SK-N-SH (cell line): ENCODE measurements around the gene BTBD9. TPM values are rescaled to one million over a fixed set of nuclear protein-coding genes. Genes with fewer than 3 reads are reported as not detected.

ENCODE experiments used
- CTCF ChIA-PET: fragments of 300-600, 350-600 bp; formaldehyde crosslinking; extraction: SDS; loops from one replicate; lab custom pipeline; 2021; lab: Yijun Ruan, JAX
- POLR2A ChIA-PET: fragments of 350-600 bp; sonication (Branson Sonifier 250); formaldehyde crosslinking; extraction: SDS; loops from one replicate; lab custom pipeline; 2020; ENCODE audit warnings: antibody characterized with exemption, inconsistent platforms; lab: Yijun Ruan, JAX
- DNase-seq: peaks from one replicate; pipeline ENCODE4 v3.0.0; 2012
- H2AFZ ChIP-seq: fragments of 200-600 bp; sonication (generic); 2 replicates; pipeline ENCODE4 v1.8.1; 2016; ENCODE audit warnings: antibody characterized with exemption, mild to moderate bottlenecking, low read depth
- H3F3A ChIP-seq: fragments of 200-600 bp; sonication (generic); replicated peaks from 2 replicates; pipeline ENCODE3; 2016; ENCODE audit warnings: antibody characterized with exemption, mild to moderate bottlenecking; ENCODE audit not compliant: insufficient read depth
- H3K27ac ChIP-seq, 2 experiments: fragments of 200-500 bp in 1 of 2; fragments of 200-600 bp in 1 of 2; sonication (Bioruptor generic) in 1 of 2; sonication (generic), shearing (Covaris generic) in 1 of 2; 2 replicates each; pipeline versions ENCODE4 v1.5.1 to v1.6.1; 2014 to 2016; ENCODE audit warnings: low read depth in 2 of 2, inconsistent platforms in 1 of 2, low read length in 1 of 2, mild to moderate bottlenecking in 1 of 2, mixed read lengths in 1 of 2
- H3K27me3 ChIP-seq: fragments of 200-600 bp; sonication (generic), shearing (Covaris generic); 2 replicates; pipeline ENCODE4 v1.6.1; 2016; ENCODE audit warnings: mixed run types; ENCODE audit not compliant: insufficient read depth
- H3K36me3 ChIP-seq, 2 experiments: fragments of 200-500 bp in 1 of 2; fragments of 200-600 bp in 1 of 2; sonication (Bioruptor generic) in 1 of 2; sonication (generic) in 1 of 2; replicated peaks in 1 of 2; 2 replicates each; pipeline versions ENCODE3 to v1.5.1; 2014 to 2016; ENCODE audit warnings: low read length in 1 of 2, mild to moderate bottlenecking in 1 of 2; ENCODE audit not compliant: insufficient read depth in 2 of 2, control insufficient read depth in 1 of 2
- H3K4me1 ChIP-seq, 2 experiments: fragments of 200-500 bp in 1 of 2; fragments of 200-600 bp in 1 of 2; sonication (Bioruptor generic) in 1 of 2; sonication (generic), shearing (Covaris generic) in 1 of 2; 2 replicates each; pipeline versions ENCODE4 v1.5.1 to v1.6.1; 2014 to 2016; ENCODE audit warnings: low read depth in 1 of 2, low read length in 1 of 2, mixed run types in 1 of 2; ENCODE audit not compliant: insufficient read depth in 2 of 2, control insufficient read depth in 1 of 2
- H3K4me2 ChIP-seq: fragments of 200-600 bp; sonication (generic), shearing (Covaris generic); 2 replicates; pipeline ENCODE4 v1.6.1; 2017; ENCODE audit warnings: mixed run types
- H3K4me3 ChIP-seq, 2 experiments: fragments of 200-500 bp in 1 of 2; fragments of 200-600 bp in 1 of 2; sonication (Bioruptor generic) in 1 of 2; sonication (generic), shearing (Covaris generic) in 1 of 2; 2 replicates each; pipeline versions ENCODE4 v1.5.1 to v1.8.1; 2014 to 2016; ENCODE audit warnings: low read depth in 2 of 2, inconsistent platforms in 1 of 2, low read length in 1 of 2, mild to moderate bottlenecking in 1 of 2, mixed read lengths in 1 of 2, moderate library complexity in 1 of 2
- H3K79me2 ChIP-seq: fragments of 200-600 bp; sonication (generic); 2 replicates; pipeline ENCODE4 v1.8.1; 2017; ENCODE audit warnings: mild to moderate bottlenecking; ENCODE audit not compliant: insufficient read depth
- H3K9ac ChIP-seq: fragments of 200-600 bp; sonication (generic); 2 replicates; pipeline ENCODE4 v1.6.1; 2017; ENCODE audit warnings: mixed run types
- H3K9me2 ChIP-seq: fragments of 200-600 bp; sonication (generic); 2 replicates; pipeline ENCODE4 v1.6.1; 2017; ENCODE audit warnings: mixed run types
- H3K9me3 ChIP-seq: fragments of 200-600 bp; sonication (generic); 2 replicates; pipeline ENCODE4 v1.6.1; 2017; ENCODE audit warnings: mixed run types, mild to moderate bottlenecking, moderate library complexity
- H4K20me1 ChIP-seq: fragments of 200-600 bp; sonication (generic); 2 replicates; pipeline ENCODE4 v1.6.1; 2017; ENCODE audit warnings: mild to moderate bottlenecking, mixed run types; ENCODE audit not compliant: insufficient read depth
- CHD2 ChIP-seq: fragments of 150-350 bp; IDR thresholded peaks from 2 replicates; pipeline ENCODE4 v1.6.1; 2018; ENCODE audit warnings: low read length; ENCODE audit not compliant: partially characterized antibody
- EP300 ChIP-seq, 2 experiments: IDR thresholded peaks; 2 replicates each; pipeline versions ENCODE4 v1.4.0 to v1.6.1; 2012; ENCODE audit warnings: borderline replicate concordance in 1 of 2, low read depth in 1 of 2, low read length in 1 of 2
- FOSL2 ChIP-seq: IDR thresholded peaks from 2 replicates; pipeline ENCODE4 v1.4.0; 2012; ENCODE audit warnings: low read depth, mild to moderate bottlenecking, moderate library complexity, borderline replicate concordance
- FOXJ3 ChIP-seq: sonication (generic); formaldehyde crosslinking; IDR thresholded peaks from 2 replicates; pipeline ENCODE4 v1.5.1; 2020; ENCODE audit warnings: mild to moderate bottlenecking, missing genetic modification reagents
- FOXM1 ChIP-seq: IDR thresholded peaks from 2 replicates; pipeline ENCODE4 v1.4.0; 2012; ENCODE audit warnings: low read depth, mild to moderate bottlenecking
- GATA2 ChIP-seq: sonication (generic); formaldehyde crosslinking; IDR thresholded peaks from 2 replicates; pipeline ENCODE4 v1.5.0; 2020; ENCODE audit warnings: mild to moderate bottlenecking, missing genetic modification reagents
- JUND ChIP-seq: IDR thresholded peaks from 2 replicates; pipeline ENCODE4 v1.4.0; 2012
- NFIC ChIP-seq: IDR thresholded peaks from 2 replicates; pipeline ENCODE4 v1.4.0; 2012; ENCODE audit warnings: borderline replicate concordance
- NRF1 ChIP-seq: IDR thresholded peaks from 2 replicates; pipeline ENCODE4 v1.6.1; 2012; ENCODE audit warnings: low read depth, mild to moderate bottlenecking, low read length
- RCOR1 ChIP-seq: fragments of 150-350 bp; IDR thresholded peaks from 2 replicates; pipeline ENCODE4 v1.6.1; 2017; ENCODE audit warnings: antibody characterized with exemption, low read length
- RXRA ChIP-seq: IDR thresholded peaks from 2 replicates; pipeline ENCODE4 v1.4.0; 2012; ENCODE audit warnings: low read depth, mild to moderate bottlenecking, borderline replicate concordance
- SMC3 ChIP-seq: IDR thresholded peaks from 2 replicates; pipeline ENCODE4 v1.6.1; 2012; ENCODE audit warnings: low read depth, low read length, improper control_type of control experiment
- TCF12 ChIP-seq: IDR thresholded peaks from 2 replicates; pipeline ENCODE4 v1.4.0; 2012
- TEAD4 ChIP-seq: IDR thresholded peaks from 2 replicates; pipeline ENCODE4 v1.4.0; 2012; ENCODE audit warnings: mild to moderate bottlenecking, borderline replicate concordance; ENCODE audit not compliant: insufficient read depth
- WGBS: methylation state at CpG from one replicate; pipeline ENCODE4 v1.1.6; 2017; ENCODE audit warnings: low lambda C conversion rate; 5-methylcytosine and 5-hydroxymethylcytosine counted together
- polyA plus RNA-seq, 3 experiments: library from polyadenylated mRNA; depleted of rRNA; stranded (reverse); fragments of >200 nt; gene quantifications; 2 replicates each; pipeline ENCODE4 v1.2.3, GENCODE V29; 2012
- TF ChIP-seq, protein P1 (sequence below): fragments of 150-350 bp; IDR thresholded peaks from 2 replicates; pipeline ENCODE4 v1.6.1; 2016; ENCODE audit warnings: mild to moderate bottlenecking, low read depth, low read length
- TF ChIP-seq, protein P2 (sequence below): IDR thresholded peaks from 2 replicates; pipeline ENCODE4 v1.4.0; 2012; ENCODE audit warnings: low read depth
- TF ChIP-seq, protein P3 (sequence below): IDR thresholded peaks from 2 replicates; pipeline ENCODE4; 2012

The BTBD9 gene
- polyA plus RNA-seq, 1 of the 3 experiments (the other 2 are of a cell fraction) = 2.2 TPM

DNA sequence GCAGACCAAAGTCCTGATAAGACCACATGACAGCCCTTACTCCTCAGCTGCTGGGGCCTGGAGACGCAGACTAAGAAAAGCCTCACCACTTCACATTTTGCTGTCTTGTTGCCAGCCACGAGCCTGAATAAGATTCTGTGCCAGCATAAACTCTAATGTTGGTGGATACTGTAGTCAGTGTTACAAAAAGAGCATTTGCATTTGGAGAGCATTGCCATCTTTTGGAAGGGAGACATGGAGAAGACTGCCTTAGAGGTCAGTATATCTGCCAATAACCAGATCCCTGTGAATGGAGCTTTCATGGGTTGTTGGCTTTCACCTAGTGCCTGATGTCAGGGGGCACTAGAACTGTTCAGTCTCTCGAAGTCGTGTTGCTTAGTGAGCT is 505.0 kb downstream of the BTBD9 start:
- CTCF ChIA-PET = interaction anchor here (1.1 kb wide), 1 partner anchor 9 kb away, joined by 3 read pairs; no protein-coding TSS in a partner anchor
- H3K9me2 ChIP-seq = no peaks in the 10 kb centered on the region
- peaks cover 9% of the 10 kb centered on the region for H3F3A ChIP-seq
- TF ChIP-seq RXRA (no peak), TEAD4 (no peak), FOXJ3 (no peak), CHD2 (no peak), NRF1 (no peak), FOXM1 (no peak), GATA2 (CRISPR knock-in tag) (no peak), EP300 (IDR thresholded peaks at IDR 0.05; ENCODE audit: borderline replicate concordance in 1 of 2, low read depth in 1 of 2, low read length in 1 of 2) (no peak), FOSL2 (no peak), JUND (no peak), SMC3 (no peak), RCOR1 (no peak), TCF12 (no peak), NFIC (no peak)
- TF ChIP-seq, protein P1, sequence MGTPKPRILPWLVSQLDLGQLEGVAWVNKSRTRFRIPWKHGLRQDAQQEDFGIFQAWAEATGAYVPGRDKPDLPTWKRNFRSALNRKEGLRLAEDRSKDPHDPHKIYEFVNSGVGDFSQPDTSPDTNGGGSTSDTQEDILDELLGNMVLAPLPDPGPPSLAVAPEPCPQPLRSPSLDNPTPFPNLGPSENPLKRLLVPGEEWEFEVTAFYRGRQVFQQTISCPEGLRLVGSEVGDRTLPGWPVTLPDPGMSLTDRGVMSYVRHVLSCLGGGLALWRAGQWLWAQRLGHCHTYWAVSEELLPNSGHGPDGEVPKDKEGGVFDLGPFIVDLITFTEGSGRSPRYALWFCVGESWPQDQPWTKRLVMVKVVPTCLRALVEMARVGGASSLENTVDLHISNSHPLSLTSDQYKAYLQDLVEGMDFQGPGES = no peak
- TF ChIP-seq, protein P2, sequence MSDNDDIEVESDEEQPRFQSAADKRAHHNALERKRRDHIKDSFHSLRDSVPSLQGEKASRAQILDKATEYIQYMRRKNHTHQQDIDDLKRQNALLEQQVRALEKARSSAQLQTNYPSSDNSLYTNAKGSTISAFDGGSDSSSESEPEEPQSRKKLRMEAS = no peak
- TF ChIP-seq, protein P3, sequence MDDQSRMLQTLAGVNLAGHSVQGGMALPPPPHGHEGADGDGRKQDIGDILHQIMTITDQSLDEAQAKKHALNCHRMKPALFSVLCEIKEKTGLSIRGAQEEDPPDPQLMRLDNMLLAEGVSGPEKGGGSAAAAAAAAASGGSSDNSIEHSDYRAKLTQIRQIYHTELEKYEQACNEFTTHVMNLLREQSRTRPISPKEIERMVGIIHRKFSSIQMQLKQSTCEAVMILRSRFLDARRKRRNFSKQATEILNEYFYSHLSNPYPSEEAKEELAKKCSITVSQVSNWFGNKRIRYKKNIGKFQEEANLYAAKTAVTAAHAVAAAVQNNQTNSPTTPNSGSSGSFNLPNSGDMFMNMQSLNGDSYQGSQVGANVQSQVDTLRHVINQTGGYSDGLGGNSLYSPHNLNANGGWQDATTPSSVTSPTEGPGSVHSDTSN = no peak
- H3K36me3 ChIP-seq = peaks cover 2 to 10% of the 10 kb centered on the region in 2 experiments
- peaks cover 41% of the 10 kb centered on the region for H3K79me2 ChIP-seq
- DNase-seq = no peak
- no peak overlapping the region for H3K27ac ChIP-seq
- POLR2A ChIA-PET = no interaction called here
- H4K20me1 ChIP-seq = peaks cover 78% of the 10 kb centered on the region
- peaks cover 0 to 17% of the 10 kb centered on the region in 2 experiments; a peak in 2 of 4 replicates for H3K4me1 ChIP-seq
- no peak overlapping the region for H3K9ac ChIP-seq
- H2AFZ ChIP-seq = no peak overlapping the region
- H3K9me3 ChIP-seq = no peaks in the 10 kb centered on the region
- H3K4me3 ChIP-seq = no peak overlapping the region
- H3K4me2 ChIP-seq = no peak overlapping the region
- 97% methylated on average over 4 of the region's 4 CpGs for WGBS
- H3K27me3 ChIP-seq = no peaks in the 10 kb centered on the region
